ENCODE results near the gene SFI1. TPM values are rescaled to one million over a fixed set of nuclear protein-coding genes. Genes with fewer than 3 reads are reported as not detected.
"Not testable (repeated sequence)": the region's sequence is repeated elsewhere in the genome, so short reads cannot be mapped to it uniquely, and the experiment has no call there.

The SFI1 gene
- total RNA-seq, 4 donors from 2014 or later: 9.4 to 21.1 (median 15.4) TPM

DNA sequence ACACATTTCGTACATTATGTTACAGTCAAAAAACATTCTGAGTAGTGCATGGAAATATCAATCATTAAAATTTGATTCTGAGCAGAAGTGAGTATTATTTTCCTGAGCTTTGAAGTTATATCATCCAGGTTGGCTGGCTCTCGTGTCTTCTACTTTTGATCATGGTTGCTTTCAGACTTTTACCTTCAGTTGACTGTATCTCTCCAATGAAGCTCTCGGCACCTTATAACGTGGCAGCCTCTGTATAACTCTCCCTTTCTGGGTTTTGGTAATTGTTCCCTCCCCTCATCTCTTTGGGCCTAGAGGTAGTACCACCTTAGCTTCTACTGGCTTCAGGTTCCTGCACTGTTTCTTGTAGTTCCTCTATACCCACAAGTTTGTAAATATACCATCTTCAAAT, 12.2 kb downstream of the SFI1 start:
- DNase-seq (ENCODE audit: extremely low spot score): no peak
- Histone ChIP-seq H3K4me3 (no peak overlapping the region), H3K4me1 (no peaks in the 10 kb centered on the region), H3K27ac (replicated peaks in 1 of 4) (no peak overlapping the region), H3K9me3 (peaks cover 0 to 4% (median 0%) of the 10 kb centered on the region in 4 donors), H3K36me3 (peaks cover 0 to 25% (median 6%) of the 10 kb centered on the region in 4 donors), H3K27me3 (no peaks in the 10 kb centered on the region)
- TF ChIP-seq POLR2AphosphoS5 (IDR thresholded peaks at IDR 0.05) (no peak), EP300 (IDR thresholded peaks at IDR 0.05) (no peak), POLR2A (IDR thresholded peaks at IDR 0.05; ENCODE audit: low read depth) (no peak)
- TF ChIP-seq, protein P1, sequence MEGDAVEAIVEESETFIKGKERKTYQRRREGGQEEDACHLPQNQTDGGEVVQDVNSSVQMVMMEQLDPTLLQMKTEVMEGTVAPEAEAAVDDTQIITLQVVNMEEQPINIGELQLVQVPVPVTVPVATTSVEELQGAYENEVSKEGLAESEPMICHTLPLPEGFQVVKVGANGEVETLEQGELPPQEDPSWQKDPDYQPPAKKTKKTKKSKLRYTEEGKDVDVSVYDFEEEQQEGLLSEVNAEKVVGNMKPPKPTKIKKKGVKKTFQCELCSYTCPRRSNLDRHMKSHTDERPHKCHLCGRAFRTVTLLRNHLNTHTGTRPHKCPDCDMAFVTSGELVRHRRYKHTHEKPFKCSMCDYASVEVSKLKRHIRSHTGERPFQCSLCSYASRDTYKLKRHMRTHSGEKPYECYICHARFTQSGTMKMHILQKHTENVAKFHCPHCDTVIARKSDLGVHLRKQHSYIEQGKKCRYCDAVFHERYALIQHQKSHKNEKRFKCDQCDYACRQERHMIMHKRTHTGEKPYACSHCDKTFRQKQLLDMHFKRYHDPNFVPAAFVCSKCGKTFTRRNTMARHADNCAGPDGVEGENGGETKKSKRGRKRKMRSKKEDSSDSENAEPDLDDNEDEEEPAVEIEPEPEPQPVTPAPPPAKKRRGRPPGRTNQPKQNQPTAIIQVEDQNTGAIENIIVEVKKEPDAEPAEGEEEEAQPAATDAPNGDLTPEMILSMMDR (IDR thresholded peaks at IDR 0.05): no peak
- intact Hi-C loops (cut with DNase I): no loop called here
- WGBS: 98% methylated on average over 4 of the region's 4 CpGs

DNA sequence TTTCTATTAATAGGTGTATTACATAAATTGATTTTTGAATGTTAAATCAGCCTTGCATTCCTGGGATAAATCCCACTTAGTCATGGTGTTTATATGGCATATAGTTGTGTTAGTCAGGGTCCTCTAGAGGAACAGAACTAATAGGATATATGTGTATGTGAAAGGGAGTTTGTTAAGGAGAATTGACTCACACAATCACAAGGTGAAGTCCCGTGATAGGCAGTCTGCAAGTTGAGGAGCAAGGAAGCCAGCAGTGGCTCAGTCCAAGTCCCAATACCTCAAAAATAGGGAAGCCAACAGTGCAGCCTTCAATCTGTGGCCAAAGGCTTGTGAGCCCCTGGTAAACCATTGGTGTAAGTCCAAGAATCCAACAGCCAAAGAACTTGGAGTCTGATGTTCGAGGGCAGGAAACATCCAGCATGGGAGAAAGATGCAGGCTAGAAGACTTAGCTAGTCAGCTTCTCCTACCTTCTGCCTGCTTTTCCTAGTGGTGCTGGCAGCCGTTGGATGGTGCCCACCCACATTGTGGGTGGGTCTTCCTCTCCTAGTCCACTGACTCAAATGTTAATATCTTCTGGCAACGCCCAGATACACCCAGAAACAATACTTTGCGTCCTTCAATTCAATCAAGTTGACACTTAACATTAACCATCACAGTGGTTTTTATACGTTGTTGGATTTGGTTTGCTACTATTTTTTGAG, 12.9 kb downstream of the SFI1 start:
- Histone ChIP-seq H3K4me3 (no peak overlapping the region), H3K9me3 (peaks cover 0 to 4% (median 0%) of the 10 kb centered on the region in 4 donors), H3K27ac (replicated peaks in 1 of 4) (no peak overlapping the region), H3K36me3 (peaks cover 0 to 25% (median 7%) of the 10 kb centered on the region in 4 donors), H3K4me1 (no peaks in the 10 kb centered on the region), H3K27me3 (no peaks in the 10 kb centered on the region)
- TF ChIP-seq POLR2A (IDR thresholded peaks at IDR 0.05; ENCODE audit: low read depth): no peak
- TF ChIP-seq, protein P1 (IDR thresholded peaks at IDR 0.05): no peak
- 92% methylated on average over 6 of the region's 6 CpGs for WGBS
- no peak for DNase-seq (ENCODE audit: extremely low spot score)
- intact Hi-C loops (cut with DNase I): no loop called here

DNA sequence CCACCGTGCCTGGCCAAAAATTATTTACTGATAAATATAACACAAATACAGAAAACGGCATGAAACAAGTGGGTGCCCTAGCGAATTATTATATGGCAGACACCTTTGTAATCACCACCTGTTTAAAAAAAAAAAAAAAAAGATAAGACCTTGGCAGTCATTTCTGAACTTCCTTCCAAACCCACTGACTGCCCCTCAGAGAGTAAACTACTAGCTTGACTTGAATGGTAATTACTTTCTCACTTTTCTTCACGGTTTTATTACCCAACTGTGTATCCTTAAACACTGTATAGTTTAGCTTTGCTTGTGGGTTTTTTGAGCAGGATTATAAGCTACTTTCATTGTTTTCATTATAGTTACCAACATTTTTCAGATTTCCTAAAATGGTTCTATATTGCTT, 23.7 kb downstream of the SFI1 start:
- Histone ChIP-seq H3K4me3 (no peak overlapping the region), H3K36me3 (peaks cover 0 to 3% (median 1%) of the 10 kb centered on the region in 4 donors), H3K27me3 (no peaks in the 10 kb centered on the region), H3K4me1 (no peaks in the 10 kb centered on the region), H3K27ac (replicated peaks in 1 of 4) (no peak overlapping the region), H3K9me3 (no peaks in the 10 kb centered on the region)
- WGBS: 78% methylated on average over 4 of the region's 4 CpGs
- TF ChIP-seq POLR2AphosphoS5 (IDR thresholded peaks at IDR 0.05) (no peak), POLR2A (IDR thresholded peaks at IDR 0.05; ENCODE audit: low read depth) (no peak), EP300 (IDR thresholded peaks at IDR 0.05) (no peak)
- TF ChIP-seq, protein P1 (IDR thresholded peaks at IDR 0.05): no peak
- intact Hi-C loops (cut with DNase I): no loop called here
- DNase-seq (ENCODE audit: extremely low spot score): no peak

DNA sequence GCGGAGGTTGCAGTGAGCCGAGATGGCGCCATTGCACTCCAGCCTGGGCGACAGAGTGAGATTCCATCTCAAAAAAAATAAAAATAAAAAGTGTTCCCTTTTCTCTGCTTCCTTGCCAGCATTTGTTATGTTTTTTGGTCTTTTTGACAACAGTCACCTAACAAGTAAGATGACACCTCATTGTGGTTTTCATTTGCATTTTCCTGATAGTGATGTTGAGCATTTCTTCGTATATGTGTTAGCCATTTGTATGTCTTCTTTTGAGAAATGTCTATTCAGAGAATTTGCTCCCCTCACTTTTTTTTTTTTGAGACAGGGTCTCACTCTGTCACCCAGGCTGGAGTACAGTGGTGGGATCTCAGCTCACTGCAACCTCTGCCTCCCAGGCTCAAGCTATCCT, 27.8 kb downstream of the SFI1 start:
- H3K36me3 ChIP-seq; DNase-seq (ENCODE audit: extremely low spot score); H3K9me3 ChIP-seq; intact Hi-C loops (cut with DNase I); H3K27ac ChIP-seq (replicated peaks in 1 of 4); H3K27me3 ChIP-seq; H3K4me1 ChIP-seq; H3K4me3 ChIP-seq: not testable (repeated sequence)
- 95% methylated on average over 5 of the region's 5 CpGs for WGBS

DNA sequence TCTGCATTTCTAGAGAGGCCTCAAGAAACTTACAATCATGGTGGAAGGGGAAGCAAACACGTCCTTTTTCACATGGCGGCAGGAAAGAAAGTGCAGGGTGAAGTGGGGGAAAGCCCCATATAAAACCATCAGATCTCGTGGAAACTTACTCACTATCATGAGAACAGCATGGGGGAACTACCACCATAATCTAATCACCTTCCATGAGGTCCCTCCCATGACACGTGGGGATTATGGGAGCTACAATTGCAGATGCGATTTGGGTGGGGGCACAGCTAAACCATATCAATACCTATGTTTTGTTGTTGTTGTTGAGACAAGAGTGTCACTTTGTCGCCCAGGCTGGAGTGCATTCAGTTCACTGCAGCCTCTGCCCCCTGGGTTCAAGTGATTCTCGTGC, 29.9 kb downstream of the SFI1 start:
- 87% methylated on average over 6 of the region's 7 CpGs for WGBS

More for the DNA sequence above, 29.9 kb downstream of the SFI1 start:
- Histone ChIP-seq H3K4me3 (no peak overlapping the region), H3K36me3 (no peaks in the 10 kb centered on the region), H3K9me3 (no peaks in the 10 kb centered on the region), H3K27me3 (no peaks in the 10 kb centered on the region), H3K27ac (replicated peaks in 1 of 4) (no peak overlapping the region), H3K4me1 (peaks cover 0 to 18% (median 14%) of the 10 kb centered on the region in 4 donors)
- intact Hi-C loops (cut with DNase I): no loop called here
- DNase-seq (ENCODE audit: extremely low spot score): no peak
- TF ChIP-seq POLR2AphosphoS5 (IDR thresholded peaks at IDR 0.05) (no peak), POLR2A (IDR thresholded peaks at IDR 0.05; ENCODE audit: low read depth) (no peak), EP300 (IDR thresholded peaks at IDR 0.05) (no peak)
- TF ChIP-seq, protein P1 (IDR thresholded peaks at IDR 0.05): no peak
